GM12878 (cell line): ENCODE data around the gene STYXL2.

Experiments
- CHD4 ChIP-seq: fragments of 200-600 bp; sonication (generic); IDR thresholded peaks from 2 replicates; pipeline ENCODE4 v1.6.1; 2016; ENCODE audit warnings: mild to moderate bottlenecking
- ZSCAN29 ChIP-seq: fragments of 450-650 bp; IDR thresholded peaks from 2 replicates; pipeline ENCODE4 v1.6.1; 2017; ENCODE audit warnings: mild to moderate bottlenecking, moderate library complexity

DNA sequence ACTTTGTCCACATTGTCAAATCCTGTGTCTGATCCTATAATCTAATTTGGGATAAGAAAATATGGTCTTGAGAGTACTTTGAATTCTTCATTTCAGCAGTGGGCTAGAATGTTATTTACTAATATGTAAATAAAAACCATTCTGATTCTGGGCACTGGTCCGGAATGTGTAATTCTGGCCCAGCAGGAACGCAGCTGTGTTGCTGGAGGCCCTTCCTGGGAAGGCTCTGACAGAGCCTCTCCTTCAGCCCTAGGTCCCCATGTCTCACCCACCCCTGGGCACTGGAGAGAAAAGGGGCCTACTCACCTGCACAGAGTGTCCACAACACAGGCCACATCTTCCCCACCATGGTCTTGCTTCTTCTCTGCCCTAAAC is 3.9 kb upstream of the STYXL2 start:
- no peak for TF ChIP-seq CHD4
- no peak for TF ChIP-seq ZSCAN29
